Mesenchymal stem cell (in vitro differentiated cells and primary cell): Measurements from ENCODE around the gene INSIG1.

Experiments
- DNase-seq: peaks from one replicate; pipeline ENCODE4 v3.0.0-alpha.2; 2013
- H2AFZ ChIP-seq: one replicate; pipeline ENCODE4 v1.6.1; 2013; ENCODE audit warnings: low read depth, mild to moderate bottlenecking, control low read depth, inconsistent platforms, low read length, moderate library complexity
- H2AK5ac ChIP-seq: 2 replicates; pipeline ENCODE4 v1.6.1; 2013; ENCODE audit warnings: low read length, moderate library complexity, mild to moderate bottlenecking, inconsistent platforms; ENCODE audit not compliant: severe bottlenecking
- H2BK120ac ChIP-seq: one replicate; pipeline ENCODE4 v1.6.1; 2013; ENCODE audit warnings: low read depth, mild to moderate bottlenecking, inconsistent platforms, low read length, moderate library complexity
- H2BK12ac ChIP-seq, 2 experiments: one replicate each; pipeline ENCODE4 v1.6.1; 2013; ENCODE audit warnings: inconsistent platforms in 2 of 2, low read length in 2 of 2, mild to moderate bottlenecking in 2 of 2, moderate library complexity in 2 of 2, control low read depth in 1 of 2
- H2BK15ac ChIP-seq: one replicate; pipeline ENCODE4 v1.6.1; 2013; ENCODE audit warnings: mild to moderate bottlenecking, low read depth, inconsistent platforms; ENCODE audit not compliant: poor library complexity, severe bottlenecking
- H2BK5ac ChIP-seq: 2 replicates; pipeline ENCODE4 v1.6.1; 2013; ENCODE audit warnings: low read depth, mild to moderate bottlenecking, low read length, control low read depth, inconsistent platforms; ENCODE audit not compliant: poor library complexity, severe bottlenecking
- H3K14ac ChIP-seq, 2 experiments: one replicate each; pipeline ENCODE4 v1.6.1; 2013; ENCODE audit warnings: inconsistent platforms in 2 of 2, low read length in 2 of 2, control low read depth in 1 of 2, mild to moderate bottlenecking in 1 of 2, moderate library complexity in 1 of 2
- H3K18ac ChIP-seq, 2 experiments: one replicate each; pipeline ENCODE4 v1.6.1; 2013; ENCODE audit warnings: inconsistent platforms in 2 of 2, low read length in 2 of 2, control low read depth in 1 of 2, low read depth in 1 of 2, mild to moderate bottlenecking in 1 of 2
- H3K23ac ChIP-seq, 2 experiments: one replicate each; pipeline ENCODE4 v1.6.1; 2013; ENCODE audit warnings: inconsistent platforms in 2 of 2, low read length in 2 of 2, mild to moderate bottlenecking in 2 of 2, moderate library complexity in 2 of 2, control low read depth in 1 of 2
- H3K27ac ChIP-seq: 2 replicates; pipeline ENCODE4 v1.5.1; 2013; ENCODE audit warnings: mild to moderate bottlenecking, moderate library complexity, low read length, control low read depth, inconsistent platforms; ENCODE audit not compliant: poor library complexity, severe bottlenecking
- H3K27me3 ChIP-seq, 2 experiments: 2 replicates each; pipeline versions ENCODE4 v1.6.1 to v1.7.0; 2013; ENCODE audit warnings: low read length in 2 of 2, mild to moderate bottlenecking in 2 of 2, moderate library complexity in 2 of 2, control low read depth in 1 of 2, inconsistent platforms in 1 of 2; ENCODE audit not compliant: control insufficient read depth in 1 of 2, insufficient read depth in 1 of 2
- H3K36me3 ChIP-seq, 2 experiments: 2 replicates each; pipeline versions ENCODE4 v1.6.1 to v1.7.0; 2013; ENCODE audit warnings: low read length in 2 of 2, control low read depth in 1 of 2, inconsistent platforms in 1 of 2, low read depth in 1 of 2, mild to moderate bottlenecking in 1 of 2; ENCODE audit not compliant: insufficient read depth in 2 of 2, control insufficient read depth in 1 of 2
- H3K4ac ChIP-seq, 2 experiments: one replicate each; pipeline ENCODE4 v1.6.1; 2013; ENCODE audit warnings: inconsistent platforms in 2 of 2, low read length in 2 of 2, mild to moderate bottlenecking in 2 of 2, moderate library complexity in 2 of 2, control low read depth in 1 of 2, low read depth in 1 of 2
- H3K4me1 ChIP-seq: 2 replicates; pipeline ENCODE4 v1.6.1; 2013; ENCODE audit warnings: low read depth, low read length, control low read depth; ENCODE audit not compliant: control insufficient read depth, insufficient read depth
- H3K4me2 ChIP-seq: 2 replicates; pipeline ENCODE4 v1.6.1; 2013; ENCODE audit warnings: low read length, mild to moderate bottlenecking, inconsistent platforms; ENCODE audit not compliant: poor library complexity, severe bottlenecking
- H3K4me3 ChIP-seq, 2 experiments: 2 replicates each; pipeline versions ENCODE4 v1.5.1 to v1.7.0; 2013; ENCODE audit warnings: low read length in 2 of 2, mild to moderate bottlenecking in 2 of 2, control low read depth in 1 of 2, low read depth in 1 of 2; ENCODE audit not compliant: insufficient read depth in 1 of 2
- H3K79me1 ChIP-seq: replicated peaks from 2 replicates; pipeline ENCODE4 v1.6.1; 2013; ENCODE audit warnings: mild to moderate bottlenecking, control low read depth, low read length, inconsistent platforms; ENCODE audit not compliant: poor library complexity, severe bottlenecking
- H3K9ac ChIP-seq: 2 replicates; pipeline ENCODE4 v1.7.0; 2013; ENCODE audit warnings: mild to moderate bottlenecking, low read length, moderate library complexity
- H3K9me3 ChIP-seq: 2 replicates; pipeline ENCODE4 v1.7.0; 2013; ENCODE audit warnings: mild to moderate bottlenecking, low read length; ENCODE audit not compliant: control insufficient read depth
- H4K8ac ChIP-seq: one replicate; pipeline ENCODE4 v1.6.1; 2013; ENCODE audit warnings: inconsistent platforms, mild to moderate bottlenecking, low read length, moderate library complexity
- H4K91ac ChIP-seq: one replicate; pipeline ENCODE4 v1.6.1; 2013; ENCODE audit warnings: mild to moderate bottlenecking, low read length, inconsistent platforms
- WGBS: methylation state at CpG from one replicate; pipeline ENCODE4 v1.1.7; 2013; ENCODE audit warnings: mixed read lengths; 5-methylcytosine and 5-hydroxymethylcytosine counted together

Gene INSIG1

GRCh38 chr7:155348806-155349205 lies 51.1 kb downstream of the INSIG1 start:
- H3K79me1 ChIP-seq = no peaks in the 10 kb centered on the region
- H3K9ac ChIP-seq = no peak overlapping the region
- no peak overlapping the region for H3K4me2 ChIP-seq
- peaks cover 21 to 48% of the 10 kb centered on the region in 2 experiments for H3K27me3 ChIP-seq
- no peak overlapping the region for H3K14ac ChIP-seq
- no peaks in the 10 kb centered on the region for H3K9me3 ChIP-seq
- no peak overlapping the region for H4K8ac ChIP-seq
- H3K4me1 ChIP-seq = peaks cover 6% of the 10 kb centered on the region
- H2BK15ac ChIP-seq = no peak overlapping the region
- H3K23ac ChIP-seq = no peak overlapping the region
- no peak overlapping the region for H2BK5ac ChIP-seq
- H3K36me3 ChIP-seq = no peaks in the 10 kb centered on the region
- H2BK120ac ChIP-seq = no peak overlapping the region
- no peak overlapping the region for H3K4me3 ChIP-seq
- DNase-seq = no peak
- no peak overlapping the region for H2AFZ ChIP-seq
- WGBS = 75% methylated on average over 2 of the region's 2 CpGs
- no peak overlapping the region for H2AK5ac ChIP-seq
- no peak overlapping the region for H3K18ac ChIP-seq
- no peak overlapping the region for H3K4ac ChIP-seq
- H3K27ac ChIP-seq = no peak overlapping the region
- H2BK12ac ChIP-seq = no peak overlapping the region
- no peak overlapping the region for H4K91ac ChIP-seq

GRCh38 chr7:155349601-155350331 lies 52.1 kb downstream of the INSIG1 start:
- H2AK5ac ChIP-seq = no peak overlapping the region
- no peak overlapping the region for H3K4ac ChIP-seq
- H3K4me1 ChIP-seq = peaks cover 3% of the 10 kb centered on the region
- H3K23ac ChIP-seq = no peak overlapping the region
- WGBS = 70% methylated on average over 46 of the region's 49 CpGs
- H2AFZ ChIP-seq = no peak overlapping the region
- H3K18ac ChIP-seq = no peak overlapping the region
- no peak overlapping the region for H2BK120ac ChIP-seq
- no peaks in the 10 kb centered on the region for H3K36me3 ChIP-seq
- H3K9me3 ChIP-seq = no peaks in the 10 kb centered on the region
- peaks cover 21 to 48% of the 10 kb centered on the region in 2 experiments for H3K27me3 ChIP-seq
- no peak overlapping the region for H3K14ac ChIP-seq
- no peak overlapping the region for H4K91ac ChIP-seq
- H2BK12ac ChIP-seq = no peak overlapping the region
- no peak for DNase-seq
- peak overlapping the region in 1 of 2 experiments; percentile 15 for H3K4me3 ChIP-seq
- H2BK5ac ChIP-seq = no peak overlapping the region
- no peak overlapping the region for H4K8ac ChIP-seq
- no peak overlapping the region for H3K9ac ChIP-seq
- no peak overlapping the region for H3K27ac ChIP-seq
- no peaks in the 10 kb centered on the region for H3K79me1 ChIP-seq
- no peak overlapping the region for H3K4me2 ChIP-seq
- H2BK15ac ChIP-seq = no peak overlapping the region

GRCh38 chr7:155351120-155351870 lies 53.6 kb downstream of the INSIG1 start:
- Histone ChIP-seq H2BK15ac (no peak overlapping the region), H2BK120ac (no peak overlapping the region), H3K27me3 (peaks cover 22 to 55% of the 10 kb centered on the region in 2 experiments), H3K36me3 (no peaks in the 10 kb centered on the region), H3K4me1 (peaks cover 2% of the 10 kb centered on the region), H3K14ac (no peak overlapping the region), H4K91ac (no peak overlapping the region), H3K4me3 (no peak overlapping the region), H3K27ac (no peak overlapping the region), H3K23ac (no peak overlapping the region), H3K79me1 (no peaks in the 10 kb centered on the region), H2AFZ (no peak overlapping the region), H3K18ac (no peak overlapping the region), H3K9me3 (no peaks in the 10 kb centered on the region), H2BK5ac (no peak overlapping the region), H3K9ac (no peak overlapping the region), H2BK12ac (no peak overlapping the region), H3K4me2 (no peak overlapping the region), H4K8ac (no peak overlapping the region), H2AK5ac (no peak overlapping the region), H3K4ac (no peak overlapping the region)
- no peak for DNase-seq
- 93% methylated on average over 12 of the region's 14 CpGs for WGBS

GRCh38 chr7:155352076-155352752 lies 54.5 kb downstream of the INSIG1 start:
- Histone ChIP-seq H2BK12ac (no peak overlapping the region), H3K18ac (no peak overlapping the region), H2BK15ac (no peak overlapping the region), H4K8ac (no peak overlapping the region), H4K91ac (no peak overlapping the region), H3K79me1 (no peaks in the 10 kb centered on the region), H3K23ac (no peak overlapping the region), H3K9ac (no peak overlapping the region), H2AFZ (no peak overlapping the region), H3K9me3 (no peaks in the 10 kb centered on the region), H3K4ac (no peak overlapping the region), H3K4me2 (no peak overlapping the region), H3K36me3 (no peaks in the 10 kb centered on the region), H2AK5ac (no peak overlapping the region), H3K14ac (no peak overlapping the region), H2BK120ac (no peak overlapping the region), H3K27me3 (peaks cover 26 to 56% of the 10 kb centered on the region in 2 experiments), H3K27ac (no peak overlapping the region), H3K4me1 (peaks cover 2% of the 10 kb centered on the region), H3K4me3 (no peak overlapping the region), H2BK5ac (no peak overlapping the region)
- 85% methylated on average over 21 of the region's 21 CpGs for WGBS
- no peak for DNase-seq
